ENCODE results near the gene CDA.

DNA sequence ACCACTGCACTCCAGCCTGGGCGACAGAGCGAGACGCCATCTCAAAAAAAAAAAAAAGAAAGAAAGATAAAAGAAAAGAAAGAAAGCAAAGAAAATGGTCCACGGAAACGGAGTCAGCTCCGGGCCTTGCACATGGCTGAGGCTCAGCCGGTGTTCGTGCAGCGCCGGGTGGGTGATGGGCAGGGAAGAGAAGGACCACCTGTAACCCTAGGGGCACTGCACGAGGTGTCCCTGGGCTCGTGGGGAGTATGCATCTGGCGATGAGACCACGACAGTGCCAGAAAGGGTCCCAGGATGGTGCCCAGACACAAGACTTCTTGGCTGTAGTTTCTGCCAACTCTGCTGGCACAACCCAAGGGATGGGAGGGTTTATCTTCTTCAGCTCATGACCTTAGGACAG is 5.8 kb downstream of the CDA start:
- no peak for TF ChIP-seq EZH2phosphoT487 (conservative IDR thresholded peaks at IDR 0.05; ENCODE audit: low read length)
- TF ChIP-seq, protein P1, sequence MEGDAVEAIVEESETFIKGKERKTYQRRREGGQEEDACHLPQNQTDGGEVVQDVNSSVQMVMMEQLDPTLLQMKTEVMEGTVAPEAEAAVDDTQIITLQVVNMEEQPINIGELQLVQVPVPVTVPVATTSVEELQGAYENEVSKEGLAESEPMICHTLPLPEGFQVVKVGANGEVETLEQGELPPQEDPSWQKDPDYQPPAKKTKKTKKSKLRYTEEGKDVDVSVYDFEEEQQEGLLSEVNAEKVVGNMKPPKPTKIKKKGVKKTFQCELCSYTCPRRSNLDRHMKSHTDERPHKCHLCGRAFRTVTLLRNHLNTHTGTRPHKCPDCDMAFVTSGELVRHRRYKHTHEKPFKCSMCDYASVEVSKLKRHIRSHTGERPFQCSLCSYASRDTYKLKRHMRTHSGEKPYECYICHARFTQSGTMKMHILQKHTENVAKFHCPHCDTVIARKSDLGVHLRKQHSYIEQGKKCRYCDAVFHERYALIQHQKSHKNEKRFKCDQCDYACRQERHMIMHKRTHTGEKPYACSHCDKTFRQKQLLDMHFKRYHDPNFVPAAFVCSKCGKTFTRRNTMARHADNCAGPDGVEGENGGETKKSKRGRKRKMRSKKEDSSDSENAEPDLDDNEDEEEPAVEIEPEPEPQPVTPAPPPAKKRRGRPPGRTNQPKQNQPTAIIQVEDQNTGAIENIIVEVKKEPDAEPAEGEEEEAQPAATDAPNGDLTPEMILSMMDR (IDR thresholded peaks at IDR 0.05; ENCODE audit: insufficient read depth, low read length, poor library complexity, severe bottlenecking), result no peak

Data from SU-DHL-6 (cell line).